H1 (cell line): ENCODE results near the gene FANCI. TPM values are rescaled to one million over a fixed set of nuclear protein-coding genes. Genes with fewer than 3 reads are reported as not detected.

Source experiments
- CTCF ChIA-PET: fragments of 300-600 bp; sonication (Branson Sonifier 250); formaldehyde crosslinking; loops from one replicate; lab custom pipeline; 2021; ENCODE audit not compliant: partially characterized antibody; lab: Charles Lee
- POLR2A ChIA-PET: fragments of 300-600 bp; sonication (Branson Sonifier 250); formaldehyde crosslinking; loops from one replicate; lab custom pipeline; 2021; ENCODE audit warnings: inconsistent platforms; ENCODE audit not compliant: partially characterized antibody; lab: Charles Lee
- DNase-seq, 2 experiments: peaks; one replicate each; pipeline versions ENCODE4 v3.0.0 to v3.0.0-alpha.2; 2010 to 2022; ENCODE audit warnings: low spot score in 2 of 2, low read depth in 1 of 2, mixed read lengths in 1 of 2
- FAIRE-seq: peaks from 2 replicates; lab custom pipeline; 2011; peaks lifted over from hg19 to GRCh38; lab: Jason Lieb, UNC
- H2AFZ ChIP-seq: 2 replicates; pipeline ENCODE4 v1.8.1; 2012; ENCODE audit warnings: low read length, inconsistent platforms
- H2AK5ac ChIP-seq: 2 replicates; pipeline ENCODE4 v1.6.1; 2013; ENCODE audit warnings: low read depth, low read length
- H2BK120ac ChIP-seq: replicated peaks from 2 replicates; pipeline ENCODE3; 2013; ENCODE audit warnings: low read depth, low read length, inconsistent platforms
- H2BK12ac ChIP-seq: 2 replicates; pipeline ENCODE4 v1.6.1; 2013; ENCODE audit warnings: low read depth, low read length
- H2BK15ac ChIP-seq: 2 replicates; pipeline ENCODE4 v1.6.1; 2013; ENCODE audit warnings: low read length
- H2BK20ac ChIP-seq: 2 replicates; pipeline ENCODE4 v1.6.1; 2013; ENCODE audit warnings: low read length
- H2BK5ac ChIP-seq: 2 replicates; pipeline ENCODE4 v1.6.1; 2013; ENCODE audit warnings: low read depth, low read length
- H3K14ac ChIP-seq: 2 replicates; pipeline ENCODE4 v1.6.1; 2013; ENCODE audit warnings: inconsistent platforms; ENCODE audit not compliant: insufficient read length
- H3K18ac ChIP-seq: 2 replicates; pipeline ENCODE4 v1.6.1; 2013; ENCODE audit warnings: low read length; ENCODE audit errors: extremely low read depth
- H3K23ac ChIP-seq: 2 replicates; pipeline ENCODE4 v1.6.1; 2013; ENCODE audit warnings: inconsistent platforms; ENCODE audit not compliant: insufficient read length
- H3K23me2 ChIP-seq: 2 replicates; pipeline ENCODE4 v1.6.1; 2013; ENCODE audit warnings: low read depth, low read length
- H3K27ac ChIP-seq: 2 replicates; pipeline ENCODE4 v1.6.1; 2011; ENCODE audit warnings: low read depth, low read length, inconsistent platforms
- H3K27me3 ChIP-seq, 4 experiments: replicated peaks in 1 of 4; 1 replicate in 1 of 4; 2 replicates in 3 of 4; pipeline versions ENCODE4 v1.6.1 to v1.8.1; 2011 to 2013; ENCODE audit warnings: low read length in 3 of 4, mild to moderate bottlenecking in 3 of 4, inconsistent platforms in 2 of 4, mixed read lengths in 2 of 4, moderate library complexity in 1 of 4; ENCODE audit not compliant: control insufficient read depth in 3 of 4, insufficient read depth in 3 of 4; ENCODE audit errors: extremely low read depth in 1 of 4
- H3K36me3 ChIP-seq, 4 experiments: 2 replicates each; pipeline versions ENCODE4 v1.6.1 to v1.8.1; 2011 to 2013; ENCODE audit warnings: mild to moderate bottlenecking in 4 of 4, low read length in 3 of 4, moderate library complexity in 2 of 4, control low read depth in 1 of 4, inconsistent platforms in 1 of 4; ENCODE audit not compliant: insufficient read depth in 4 of 4, control insufficient read depth in 2 of 4
- H3K4ac ChIP-seq: replicated peaks from 2 replicates; pipeline ENCODE3; 2013; ENCODE audit warnings: low read length, low read depth, mixed read lengths, inconsistent platforms; ENCODE audit not compliant: insufficient read length
- H3K4me1 ChIP-seq, 4 experiments: replicated peaks in 1 of 4; 1 replicate in 1 of 4; 2 replicates in 3 of 4; pipeline versions ENCODE4 v1.6.1 to v1.8.1; 2011 to 2013; ENCODE audit warnings: low read length in 3 of 4, inconsistent platforms in 2 of 4, mixed read lengths in 1 of 4; ENCODE audit not compliant: insufficient read depth in 4 of 4, control insufficient read depth in 3 of 4
- H3K4me2 ChIP-seq, 2 experiments: 2 replicates each; pipeline versions ENCODE4 v1.6.1 to v1.8.1; 2011 to 2013; ENCODE audit warnings: low read depth in 2 of 2, low read length in 2 of 2, control low read depth in 1 of 2, inconsistent platforms in 1 of 2, mild to moderate bottlenecking in 1 of 2; ENCODE audit not compliant: insufficient read depth in 1 of 2
- H3K4me3 ChIP-seq, 4 experiments: fragments of 200-600, 300-600 bp in 1 of 4; sonication (generic), shearing (Covaris generic), sonication (Bioruptor Twin) in 1 of 4; 2 replicates each; pipeline versions ENCODE4 v1.5.1 to v1.8.1; 2011 to 2016; ENCODE audit warnings: low read length in 4 of 4, low read depth in 3 of 4, control low read depth in 2 of 4, inconsistent platforms in 2 of 4, mild to moderate bottlenecking in 2 of 4, mixed read lengths in 1 of 4, moderate library complexity in 1 of 4; ENCODE audit not compliant: insufficient read depth in 2 of 4; ENCODE audit errors: extremely low read depth in 1 of 4
- H3K56ac ChIP-seq: replicated peaks from 2 replicates; pipeline ENCODE3; 2013; ENCODE audit warnings: low read depth, mild to moderate bottlenecking, mixed read lengths, low read length, inconsistent platforms; ENCODE audit not compliant: insufficient read length
- H3K79me1 ChIP-seq: 2 replicates; pipeline ENCODE4 v1.6.1; 2013; ENCODE audit warnings: low read depth, low read length, control low read depth
- H3K79me2 ChIP-seq, 2 experiments: 2 replicates each; pipeline versions ENCODE4 v1.6.1 to v1.8.1; 2012 to 2013; ENCODE audit warnings: low read length in 2 of 2, mild to moderate bottlenecking in 2 of 2, inconsistent platforms in 1 of 2; ENCODE audit not compliant: insufficient read depth in 2 of 2, control insufficient read depth in 1 of 2
- H3K9ac ChIP-seq, 4 experiments: replicated peaks in 1 of 4; 1 replicate in 1 of 4; 2 replicates in 3 of 4; pipeline versions ENCODE4 v1.6.1 to v1.8.1; 2011 to 2013; ENCODE audit warnings: low read depth in 3 of 4, low read length in 3 of 4, control low read depth in 2 of 4, mild to moderate bottlenecking in 2 of 4, moderate library complexity in 2 of 4, inconsistent platforms in 1 of 4; ENCODE audit errors: extremely low read depth in 1 of 4
- H3K9me3 ChIP-seq, 2 experiments: 2 replicates each; pipeline versions ENCODE4 v1.6.1 to v1.8.1; 2012 to 2013; ENCODE audit warnings: mild to moderate bottlenecking in 2 of 2, moderate library complexity in 2 of 2, control low read depth in 1 of 2, inconsistent platforms in 1 of 2, low read depth in 1 of 2, low read length in 1 of 2, mixed read lengths in 1 of 2; ENCODE audit not compliant: insufficient read depth in 2 of 2
- H4K20me1 ChIP-seq, 2 experiments: replicated peaks in 1 of 2; 2 replicates each; pipeline versions ENCODE3 to v1.8.1; 2011 to 2013; ENCODE audit warnings: inconsistent platforms in 2 of 2, low read length in 2 of 2, mild to moderate bottlenecking in 1 of 2; ENCODE audit not compliant: insufficient read depth in 2 of 2, control insufficient read depth in 1 of 2
- H4K5ac ChIP-seq: 2 replicates; pipeline ENCODE4 v1.6.1; 2013; ENCODE audit warnings: low read length, low read depth, mixed read lengths, inconsistent platforms; ENCODE audit not compliant: insufficient read length
- H4K8ac ChIP-seq: 2 replicates; pipeline ENCODE4 v1.8.0; 2013; ENCODE audit warnings: mild to moderate bottlenecking, moderate library complexity, low read length, inconsistent platforms; ENCODE audit not compliant: insufficient read depth; ENCODE audit errors: extremely low read depth
- H4K91ac ChIP-seq: replicated peaks from 2 replicates; pipeline ENCODE3; 2013; ENCODE audit warnings: low read length, mixed read lengths, inconsistent platforms; ENCODE audit not compliant: insufficient read length
- CBX8 ChIP-seq: fragments of 300-800, 300-1000 bp; sonication (generic); IDR thresholded peaks from 2 replicates; pipeline ENCODE4 v1.7.1; 2016; ENCODE audit warnings: low read depth, low read length, borderline replicate concordance
- CTBP2 ChIP-seq: IDR thresholded peaks from 2 replicates; pipeline ENCODE4 v1.7.0; 2011; ENCODE audit warnings: borderline replicate concordance, mild to moderate bottlenecking, moderate library complexity, mixed read lengths, low read length; ENCODE audit not compliant: insufficient read depth, insufficient read length
- EZH2 ChIP-seq: fragments of 200-600 bp; sonication (generic); IDR thresholded peaks from 2 replicates; pipeline ENCODE4 v1.7.1; 2012; ENCODE audit warnings: low read depth, mild to moderate bottlenecking, moderate library complexity, low read length, inconsistent platforms; ENCODE audit not compliant: severe bottlenecking
- GABPA ChIP-seq: IDR thresholded peaks from 2 replicates; pipeline ENCODE4 v1.6.1; 2011; ENCODE audit warnings: mild to moderate bottlenecking, low read length, moderate library complexity, borderline replicate concordance; ENCODE audit not compliant: insufficient read depth
- GTF2F1 ChIP-seq: IDR thresholded peaks from 2 replicates; pipeline ENCODE4 v1.6.1; 2012; ENCODE audit warnings: low read depth, low read length, improper control_type of control experiment, borderline replicate concordance
- KDM4A ChIP-seq: IDR thresholded peaks from one replicate; pipeline ENCODE4 v1.7.1; 2012; ENCODE audit warnings: low read depth, mild to moderate bottlenecking, moderate library complexity, low read length, inconsistent platforms; ENCODE audit not compliant: severe bottlenecking
- MAX ChIP-seq: IDR thresholded peaks from 2 replicates; pipeline ENCODE4 v1.6.1; 2012; ENCODE audit warnings: inconsistent platforms
- POU5F1 ChIP-seq: IDR thresholded peaks from 2 replicates; pipeline ENCODE4 v1.6.1; 2011; ENCODE audit warnings: low read depth, mild to moderate bottlenecking, low read length, moderate library complexity
- SAP30 ChIP-seq: fragments of 300-600 bp; sonication (generic); IDR thresholded peaks from 2 replicates; pipeline ENCODE4 v1.7.1; 2012; ENCODE audit warnings: low read length, moderate library complexity, mild to moderate bottlenecking, inconsistent platforms; ENCODE audit not compliant: insufficient read depth, insufficient replicate concordance
- TAF7 ChIP-seq: optimal IDR thresholded peaks from 2 replicates; pipeline ENCODE3; 2011; ENCODE audit warnings: low read depth, mild to moderate bottlenecking, inconsistent platforms, low read length, moderate library complexity, borderline replicate concordance
- WGBS, 2 experiments: shearing (Covaris generic) in 1 of 2; methylation state at CpG; one replicate each; pipeline versions ENCODE4 v1.1.6 to v1.1.7; 2013 to 2015; ENCODE audit warnings: low lambda C conversion rate in 2 of 2, mixed read lengths in 2 of 2, inconsistent platforms in 1 of 2, low coverage in 1 of 2, missing lambda C conversion rate in 1 of 2; ENCODE audit not compliant: insufficient replicate concordance in 2 of 2, insufficient coverage in 1 of 2, insufficient read length in 1 of 2; ENCODE audit errors: extremely low coverage in 1 of 2, missing lambda C conversion rate in 1 of 2; 5-methylcytosine and 5-hydroxymethylcytosine counted together
- polyA plus RNA-seq, 7 experiments: library from polyadenylated mRNA; depleted of rRNA in 3 of 7; stranded (reverse) in 5 of 7; unstranded in 2 of 7; fragments of >200 nt in 5 of 7; fragments of 200-250 nt in 2 of 7; gene quantifications; 1 replicate in 5 of 7; 2 replicates in 1 of 7; 4 replicates in 1 of 7; pipeline versions ENCODE4 v1.2.1 to v1.2.3, GENCODE V29; 2011 to 2013; ENCODE audit warnings: missing spikeins in 2 of 7, mixed read lengths in 2 of 7
- total RNA-seq: library from RNA; stranded (reverse); fragmentation: NEBNext Ultra II Directional; extraction: Animal tissue kit (Norgen Biotek cat#: 25700); gene quantifications from 2 replicates; pipeline ENCODE4 v1.2.1, GENCODE V29; 2021

FANCI gene
- total and polyA plus RNA-seq, 2 of the 8 experiments (the other 6 are each of a cell fraction or from before 2014, with no cell fraction given) = 37.8 to 115 TPM

GRCh38 chr15:89203705-89204273, 40.0 kb upstream of the FANCI start:
- no peaks in the 10 kb centered on the region; a peak in 1 of 7 replicates for H3K27me3 ChIP-seq
- no peak overlapping the region for H3K4ac ChIP-seq
- DNase-seq (no peak), FAIRE-seq (no peak)
- WGBS, 2 experiments = 94% methylated on average over 2 of the region's 2 CpGs; no CpG with 5 or more reads in 1 of the 2 experiments
- no peak overlapping the region for H2AK5ac ChIP-seq
- H3K79me1 ChIP-seq = no peaks in the 10 kb centered on the region
- no peak overlapping the region for H2BK20ac ChIP-seq
- H3K9me3 ChIP-seq = no peaks in the 10 kb centered on the region
- no peak overlapping the region for H4K5ac ChIP-seq
- peaks cover 4 to 11% (median 7%) of the 10 kb centered on the region in 4 experiments for H3K4me1 ChIP-seq
- H2BK120ac ChIP-seq = no peak overlapping the region
- no peak overlapping the region for H3K4me3 ChIP-seq
- H2BK15ac ChIP-seq = no peak overlapping the region
- H3K4me2 ChIP-seq = no peak overlapping the region
- no peaks in the 10 kb centered on the region for H3K79me2 ChIP-seq
- ChIA-PET POLR2A (interaction anchor here (0.6 kb wide), 1 partner anchor 106 kb away, joined by 3 read pairs; no protein-coding TSS in a partner anchor), CTCF (interaction anchor here (1.0 to 1.9 kb wide), 4 partner anchors 26 to 40 kb away, joined by 3 to 10 read pairs (median 4); partner anchors contain the start of gene FANCI)
- no peaks in the 10 kb centered on the region for H3K23me2 ChIP-seq
- no peaks in the 10 kb centered on the region for H4K20me1 ChIP-seq
- no peaks in the 10 kb centered on the region for H3K36me3 ChIP-seq
- H4K8ac ChIP-seq = no peak overlapping the region
- H3K27ac ChIP-seq = no peak overlapping the region
- H4K91ac ChIP-seq = no peak overlapping the region
- no peak overlapping the region for H2AFZ ChIP-seq
- no peak overlapping the region for H2BK5ac ChIP-seq
- H3K23ac ChIP-seq = no peak overlapping the region
- H3K18ac ChIP-seq = no peak overlapping the region
- H3K14ac ChIP-seq = no peak overlapping the region
- no peak overlapping the region for H3K9ac ChIP-seq
- no peak overlapping the region for H3K56ac ChIP-seq
- no peak overlapping the region for H2BK12ac ChIP-seq
- TF ChIP-seq MAX = no peak
- TF ChIP-seq TAF7 = no peak
- no peak for TF ChIP-seq POU5F1
- TF ChIP-seq GTF2F1 = no peak
- TF ChIP-seq KDM4A = no peak
- no peak for TF ChIP-seq GABPA
- TF ChIP-seq EZH2 = no peak
- TF ChIP-seq CTBP2 = no peak
- TF ChIP-seq CBX8 = no peak
- TF ChIP-seq SAP30 = no peak
